ENCODE data around the gene MAPK8IP3.

The MAPK8IP3 gene

DNA sequence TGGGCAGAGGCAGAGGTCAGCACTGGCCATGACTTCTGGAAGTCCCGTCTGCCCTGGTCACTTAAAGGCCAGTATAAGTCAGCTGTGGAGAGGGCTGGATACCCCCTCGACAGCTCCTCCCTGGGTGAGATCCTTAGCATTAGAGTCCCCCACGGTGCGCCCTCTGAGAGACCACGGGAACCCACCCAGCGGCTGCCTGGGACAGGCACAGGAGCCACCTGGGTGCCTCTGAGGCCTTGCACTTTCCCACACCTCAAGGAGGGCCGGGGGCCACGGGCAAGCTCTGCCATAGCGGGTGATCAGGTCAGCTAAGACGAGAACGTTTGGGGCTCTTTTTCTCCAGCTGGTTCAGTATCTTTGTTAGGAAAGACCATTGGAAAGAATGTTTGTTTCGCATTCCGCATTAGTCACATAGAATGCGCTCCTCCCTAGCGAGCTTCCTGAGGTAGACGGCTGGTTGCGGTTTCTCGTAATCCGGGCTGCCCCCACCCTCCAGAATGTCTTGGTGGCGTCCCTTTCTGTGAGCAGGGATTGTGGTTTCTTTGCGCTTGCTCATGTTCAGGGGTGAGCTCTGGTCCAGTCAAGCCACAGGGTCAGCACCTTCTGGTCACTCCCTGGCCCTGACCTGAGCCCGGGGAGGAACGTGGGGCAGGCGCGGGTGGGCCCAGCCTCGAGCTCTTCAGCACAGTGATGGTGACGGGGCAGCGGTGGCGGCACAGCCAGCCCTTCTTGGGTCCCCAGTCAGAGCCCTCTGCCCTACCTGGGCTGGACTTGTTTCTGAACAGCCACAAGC, 40.1 kb downstream of the MAPK8IP3 start:
- Histone ChIP-seq H4K20me1 (ENCODE audit: insufficient read depth, low read length) (no peaks in the 10 kb centered on the region), H3K36me3 (replicated peaks; ENCODE audit: low read depth, low read length) (peaks cover 3% of the 10 kb centered on the region), H3K27me3 (ENCODE audit: low read depth, low read length) (no peaks in the 10 kb centered on the region), H3K79me2 (ENCODE audit: low read length) (no peaks in the 10 kb centered on the region), H3K4me1 (ENCODE audit: low read length) (no peaks in the 10 kb centered on the region), H3K9me3 (ENCODE audit: insufficient read depth, low read length) (no peaks in the 10 kb centered on the region), H3K4me3 (ENCODE audit: low read length) (no peak overlapping the region), H3K9ac (ENCODE audit: low read length) (no peak overlapping the region), H2AFZ (ENCODE audit: low read depth, low read length) (no peak overlapping the region), H3K27ac (ENCODE audit: low read length) (no peak overlapping the region), H3K4me2 (ENCODE audit: low read length) (no peak overlapping the region)
- TF ChIP-seq, protein P1, sequence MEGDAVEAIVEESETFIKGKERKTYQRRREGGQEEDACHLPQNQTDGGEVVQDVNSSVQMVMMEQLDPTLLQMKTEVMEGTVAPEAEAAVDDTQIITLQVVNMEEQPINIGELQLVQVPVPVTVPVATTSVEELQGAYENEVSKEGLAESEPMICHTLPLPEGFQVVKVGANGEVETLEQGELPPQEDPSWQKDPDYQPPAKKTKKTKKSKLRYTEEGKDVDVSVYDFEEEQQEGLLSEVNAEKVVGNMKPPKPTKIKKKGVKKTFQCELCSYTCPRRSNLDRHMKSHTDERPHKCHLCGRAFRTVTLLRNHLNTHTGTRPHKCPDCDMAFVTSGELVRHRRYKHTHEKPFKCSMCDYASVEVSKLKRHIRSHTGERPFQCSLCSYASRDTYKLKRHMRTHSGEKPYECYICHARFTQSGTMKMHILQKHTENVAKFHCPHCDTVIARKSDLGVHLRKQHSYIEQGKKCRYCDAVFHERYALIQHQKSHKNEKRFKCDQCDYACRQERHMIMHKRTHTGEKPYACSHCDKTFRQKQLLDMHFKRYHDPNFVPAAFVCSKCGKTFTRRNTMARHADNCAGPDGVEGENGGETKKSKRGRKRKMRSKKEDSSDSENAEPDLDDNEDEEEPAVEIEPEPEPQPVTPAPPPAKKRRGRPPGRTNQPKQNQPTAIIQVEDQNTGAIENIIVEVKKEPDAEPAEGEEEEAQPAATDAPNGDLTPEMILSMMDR (IDR thresholded peaks at IDR 0.05; ENCODE audit: low read depth, low read length): no peak
- TF ChIP-seq EZH2phosphoT487 (IDR thresholded peaks at IDR 0.05; ENCODE audit: low read depth): no peak

DNA sequence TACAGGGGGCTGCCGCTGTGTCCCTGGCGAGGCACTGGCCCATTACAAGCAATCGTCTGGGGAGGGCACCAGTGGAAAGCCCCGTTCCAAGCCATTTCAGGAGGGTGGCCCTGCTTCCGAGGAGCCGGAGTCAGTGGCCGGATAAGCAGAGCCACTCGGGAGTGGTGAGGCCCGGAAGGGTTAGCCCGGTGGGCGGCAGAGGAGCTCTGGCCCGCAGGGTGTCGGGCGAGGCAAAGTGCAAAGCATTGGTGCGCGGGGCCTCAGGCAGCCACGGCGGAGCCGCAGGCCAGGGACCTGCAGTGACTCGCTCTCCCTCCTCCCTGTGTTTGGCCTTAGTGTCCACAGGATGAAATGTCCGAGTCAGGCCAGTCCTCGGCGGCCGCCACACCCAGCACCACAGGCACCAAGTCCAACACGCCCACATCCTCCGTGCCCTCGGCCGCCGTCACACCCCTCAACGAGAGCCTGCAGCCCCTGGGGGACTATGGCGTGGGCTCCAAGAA, 40.7 kb downstream of the MAPK8IP3 start:
- Histone ChIP-seq H3K9ac (ENCODE audit: low read length) (no peak overlapping the region), H3K79me2 (ENCODE audit: low read length) (no peaks in the 10 kb centered on the region), H3K4me1 (ENCODE audit: low read length) (no peaks in the 10 kb centered on the region), H4K20me1 (ENCODE audit: insufficient read depth, low read length) (no peaks in the 10 kb centered on the region), H3K27ac (ENCODE audit: low read length) (no peak overlapping the region), H3K4me3 (ENCODE audit: low read length) (no peak overlapping the region), H3K9me3 (ENCODE audit: insufficient read depth, low read length) (no peaks in the 10 kb centered on the region), H2AFZ (ENCODE audit: low read depth, low read length) (no peak overlapping the region), H3K36me3 (replicated peaks; ENCODE audit: low read depth, low read length) (peaks cover 3% of the 10 kb centered on the region), H3K4me2 (ENCODE audit: low read length) (no peak overlapping the region), H3K27me3 (ENCODE audit: low read depth, low read length) (no peaks in the 10 kb centered on the region)
- TF ChIP-seq, protein P1 (IDR thresholded peaks at IDR 0.05; ENCODE audit: low read depth, low read length): no peak
- no peak for TF ChIP-seq EZH2phosphoT487 (IDR thresholded peaks at IDR 0.05; ENCODE audit: low read depth)

DNA sequence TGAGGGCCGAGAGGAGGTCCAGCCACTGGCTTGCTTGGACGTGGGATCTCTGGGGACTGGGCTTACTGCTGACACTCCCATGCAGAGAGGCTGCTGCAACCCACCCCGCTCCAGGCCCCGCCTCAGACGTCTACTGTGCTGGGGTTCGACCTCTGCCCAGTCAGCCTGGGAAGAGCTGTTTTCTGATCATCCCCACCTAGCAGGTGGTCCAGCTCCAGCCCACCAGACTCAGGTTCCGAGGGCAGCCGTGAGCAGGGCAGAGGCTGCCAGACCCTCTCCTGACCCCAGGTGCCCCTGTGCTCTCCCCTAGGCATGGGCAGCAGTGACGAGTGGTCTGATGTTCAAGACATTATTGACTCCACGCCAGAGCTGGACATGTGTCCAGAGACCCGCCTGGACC, 41.9 kb downstream of the MAPK8IP3 start:
- H3K27me3 ChIP-seq (ENCODE audit: low read depth, low read length): no peaks in the 10 kb centered on the region
- H4K20me1 ChIP-seq (ENCODE audit: insufficient read depth, low read length): no peaks in the 10 kb centered on the region
- H3K9ac ChIP-seq (ENCODE audit: low read length): no peak overlapping the region
- no peak overlapping the region for H2AFZ ChIP-seq (ENCODE audit: low read depth, low read length)
- H3K27ac ChIP-seq (ENCODE audit: low read length): no peak overlapping the region
- H3K79me2 ChIP-seq (ENCODE audit: low read length): no peaks in the 10 kb centered on the region
- no peaks in the 10 kb centered on the region for H3K9me3 ChIP-seq (ENCODE audit: insufficient read depth, low read length)
- H3K36me3 ChIP-seq (replicated peaks; ENCODE audit: low read depth, low read length): peaks cover 3% of the 10 kb centered on the region
- no peaks in the 10 kb centered on the region for H3K4me1 ChIP-seq (ENCODE audit: low read length)
- no peak overlapping the region for H3K4me3 ChIP-seq (ENCODE audit: low read length)
- TF ChIP-seq, protein P1 (IDR thresholded peaks at IDR 0.05; ENCODE audit: low read depth, low read length): no peak
- TF ChIP-seq EZH2phosphoT487 (IDR thresholded peaks at IDR 0.05; ENCODE audit: low read depth): no peak
- no peak overlapping the region for H3K4me2 ChIP-seq (ENCODE audit: low read length)

DNA sequence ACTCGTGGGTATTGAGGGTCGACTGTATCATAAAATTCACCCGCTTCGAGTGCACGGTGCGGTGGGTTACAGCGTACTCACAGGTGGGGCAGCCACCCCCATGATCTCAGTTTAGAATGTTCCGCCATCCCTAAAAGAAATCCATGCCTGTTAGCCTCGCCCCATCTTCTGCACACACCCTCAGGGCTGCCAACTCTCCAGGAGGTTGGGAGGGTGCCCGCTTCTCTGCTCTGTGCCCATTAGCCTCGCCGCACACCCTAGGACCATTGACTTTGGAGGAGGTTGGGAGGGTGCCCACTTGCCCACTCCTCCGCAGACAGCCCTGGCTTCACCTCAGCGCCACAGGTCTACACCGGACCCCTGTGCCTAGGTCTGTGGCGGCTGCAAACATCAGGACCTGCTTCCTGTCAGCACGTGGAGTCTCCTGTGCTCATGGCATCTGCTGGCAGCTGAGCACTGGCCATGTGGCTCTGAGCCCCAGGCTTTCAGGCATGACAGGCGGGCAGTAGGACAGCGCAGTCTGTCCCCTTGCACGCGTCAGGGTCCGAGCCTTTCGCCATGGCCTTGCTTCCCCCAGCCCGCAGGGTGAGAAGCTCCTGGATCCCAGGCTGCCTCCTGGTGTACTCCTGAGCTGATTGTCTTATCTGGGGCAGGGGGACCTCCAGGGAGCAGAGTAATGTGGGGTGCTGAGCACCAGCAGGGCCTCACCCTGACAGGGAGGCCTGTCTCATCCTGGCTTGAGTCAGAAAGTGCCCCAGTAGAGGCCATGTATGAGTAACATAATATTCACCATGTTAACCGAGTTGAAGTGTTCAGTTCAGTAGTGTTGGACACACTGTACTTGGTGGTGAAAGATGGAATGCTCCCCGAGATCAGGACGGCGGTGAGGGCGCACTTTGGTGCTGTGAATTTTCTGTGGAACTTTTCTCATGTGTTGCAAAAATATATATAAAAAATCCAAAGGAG, 43.4 kb downstream of the MAPK8IP3 start:
- H3K4me3 ChIP-seq (ENCODE audit: low read length): no peak overlapping the region
- H4K20me1 ChIP-seq (ENCODE audit: insufficient read depth, low read length): no peaks in the 10 kb centered on the region
- no peak overlapping the region for H3K4me2 ChIP-seq (ENCODE audit: low read length)
- no peak overlapping the region for H3K27ac ChIP-seq (ENCODE audit: low read length)
- H3K27me3 ChIP-seq (ENCODE audit: low read depth, low read length): no peaks in the 10 kb centered on the region
- H3K36me3 ChIP-seq (replicated peaks; ENCODE audit: low read depth, low read length): peaks cover 3% of the 10 kb centered on the region
- H3K9me3 ChIP-seq (ENCODE audit: insufficient read depth, low read length): no peaks in the 10 kb centered on the region
- H3K79me2 ChIP-seq (ENCODE audit: low read length): no peaks in the 10 kb centered on the region
- H3K4me1 ChIP-seq (ENCODE audit: low read length): no peaks in the 10 kb centered on the region
- no peak overlapping the region for H2AFZ ChIP-seq (ENCODE audit: low read depth, low read length)
- TF ChIP-seq EZH2phosphoT487 (IDR thresholded peaks at IDR 0.05; ENCODE audit: low read depth): no peak
- TF ChIP-seq, protein P1 (IDR thresholded peaks at IDR 0.05; ENCODE audit: low read depth, low read length): no peak
- H3K9ac ChIP-seq (ENCODE audit: low read length): no peak overlapping the region
